Medulla oblongata (tissue), 1 donor: ENCODE data around the gene TMEM263.
A peak's percentile ranks its signal among the peaks of the same experiment; 100 is the strongest.
"Not testable (repeated sequence)": the region's sequence is repeated elsewhere in the genome, so short reads cannot be mapped to it uniquely, and the experiment has no call there.

Source experiments
- DNase-seq: peaks from one replicate; pipeline ENCODE4 v3.0.0-alpha.2; 2015; ENCODE audit errors: extremely low spot score

The TMEM263 gene

DNA sequence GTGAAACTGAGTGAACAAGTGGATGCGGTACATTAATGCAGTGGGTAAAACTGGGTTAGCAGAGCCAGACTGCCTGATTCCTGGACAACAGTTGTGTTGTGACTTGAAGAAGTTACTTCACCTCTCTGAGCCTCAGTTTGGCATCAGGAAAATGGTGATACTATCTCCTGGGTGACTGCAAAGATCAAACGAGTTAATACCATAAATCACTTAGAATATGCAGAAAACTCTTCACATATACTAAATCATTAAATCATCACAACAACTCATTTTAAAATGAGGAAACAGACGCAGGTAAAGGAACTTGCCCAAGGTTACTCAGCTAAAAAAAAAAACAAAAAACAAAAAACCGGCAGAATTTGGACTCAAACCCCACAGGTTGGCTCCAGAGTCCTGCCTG lies 30.4 kb downstream of the TMEM263 start:
- DNase-seq, result no peak

- DNase-seq, result peak; percentile 97
Measured at GRCh38 chr12:106986625-106987389, 31.1 kb downstream of the TMEM263 start, which contains the start of gene MTERF2. Gene MTERF2, minus strand, starts transcription at chr12:106987146. Its CDS starts 8,432 bp downstream, at chr12:106978714.

- no peak for DNase-seq
Measured at GRCh38 chr12:106987846-106988245, 32.1 kb downstream of the TMEM263 start.

DNA sequence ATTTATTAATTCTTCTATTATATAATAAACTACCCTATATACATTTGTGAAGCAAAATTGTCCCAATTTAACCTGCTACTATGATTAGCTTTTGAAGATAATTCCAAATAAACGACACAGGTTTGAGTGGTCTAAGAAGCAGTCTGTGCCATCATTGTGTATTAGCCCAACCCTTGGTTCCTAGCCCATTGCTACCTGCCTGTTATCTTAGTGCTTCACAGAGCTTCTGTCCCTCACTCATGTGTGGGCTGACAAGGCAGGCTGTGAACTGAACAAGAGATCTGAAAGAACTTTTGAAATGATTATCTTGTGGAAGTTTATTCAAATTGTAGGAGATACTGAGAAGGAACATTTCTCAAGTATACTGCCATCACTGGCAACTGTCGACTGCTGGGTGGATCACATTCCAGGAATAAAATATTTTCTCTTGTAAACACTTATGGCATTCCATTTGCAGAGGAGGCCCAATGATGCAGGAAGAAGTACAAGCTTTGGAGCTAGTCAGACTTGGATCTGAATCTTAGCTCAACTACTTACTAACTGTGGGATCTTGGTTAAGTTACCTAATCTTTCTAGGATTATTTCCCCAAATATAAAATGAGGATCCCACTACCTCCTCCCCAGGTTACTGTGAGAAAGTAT lies 39.0 kb downstream of the TMEM263 start:
- no peak for DNase-seq

DNA sequence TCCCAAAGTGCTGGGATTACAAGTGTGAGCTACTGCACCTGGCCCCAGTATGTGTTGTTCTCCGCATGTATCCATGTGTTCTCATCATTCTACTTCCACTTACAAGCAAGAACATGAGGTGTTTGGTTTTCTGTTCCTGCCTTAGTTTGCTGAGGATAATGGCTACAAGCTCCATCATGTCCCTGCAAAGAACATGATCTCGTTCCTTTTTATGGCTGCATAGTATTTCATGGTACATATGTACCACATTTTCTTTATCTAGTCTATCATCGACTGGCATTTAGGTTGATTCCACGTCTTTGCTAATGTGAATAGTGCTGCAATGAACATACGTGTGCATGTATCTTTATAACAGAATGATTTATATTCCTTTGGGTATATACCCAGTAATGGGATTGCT lies 40.4 kb downstream of the TMEM263 start:
- DNase-seq, result not testable (repeated sequence)

- no peak for DNase-seq
Measured at GRCh38 chr12:106997916-106998315, 42.2 kb downstream of the TMEM263 start.

DNA sequence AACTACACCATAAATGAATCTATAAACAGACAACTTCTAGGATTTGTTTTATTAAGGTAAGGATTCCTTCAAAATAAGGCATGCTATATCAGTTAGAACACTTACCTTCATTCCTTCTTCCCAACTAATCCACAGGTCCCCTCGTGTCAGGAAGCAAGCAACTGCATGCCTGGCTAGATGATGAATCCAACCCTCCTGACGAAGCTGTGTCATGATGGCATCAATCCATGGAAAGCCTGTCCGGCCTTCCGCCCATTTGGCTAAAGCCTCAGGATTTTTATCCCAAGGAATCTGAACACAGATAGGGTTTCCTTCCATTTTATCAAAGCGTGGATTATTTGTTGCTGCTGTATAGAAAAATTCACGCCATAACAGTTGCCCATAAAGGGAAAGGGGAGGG lies 43.7 kb downstream of the TMEM263 start:
- DNase-seq, result no peak

DNA sequence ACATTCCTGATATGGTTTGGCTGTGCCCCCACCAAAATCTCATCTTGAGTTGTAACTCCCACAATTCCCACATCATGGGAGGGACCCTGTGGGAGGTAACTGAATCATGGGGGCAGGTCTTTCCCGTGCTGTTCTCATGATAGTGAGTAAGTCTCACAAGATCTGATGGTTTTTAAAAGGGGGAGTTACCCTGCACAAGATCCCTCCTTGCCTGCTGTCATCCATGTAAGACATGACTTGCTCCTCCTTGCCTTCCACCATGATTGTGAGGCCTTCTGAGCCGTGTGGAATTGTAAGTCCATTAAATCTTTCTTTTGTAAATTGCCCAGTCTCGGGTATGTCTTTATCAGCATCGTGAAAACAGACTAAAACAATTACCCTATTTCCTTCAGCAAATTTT lies 47.0 kb downstream of the TMEM263 start:
- not testable (repeated sequence) for DNase-seq

DNA sequence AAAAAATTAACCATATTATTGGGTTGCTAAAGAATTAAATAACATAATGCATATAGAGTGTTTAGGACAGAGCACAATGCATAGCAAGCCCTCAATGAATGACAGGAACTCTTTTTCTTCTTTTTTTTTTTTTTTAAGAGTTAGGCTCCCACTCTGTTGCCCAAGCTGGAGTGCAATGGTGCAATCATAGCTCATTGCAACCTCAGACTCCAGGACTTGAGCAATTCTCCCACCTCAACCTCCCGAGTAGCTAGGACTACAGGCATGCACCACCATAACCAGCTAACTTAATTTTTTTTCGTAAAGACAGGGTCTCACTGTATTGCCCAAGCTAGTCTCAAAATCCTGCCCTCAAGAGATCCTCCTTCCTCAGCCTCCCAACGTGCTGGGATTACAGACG lies 51.7 kb downstream of the TMEM263 start:
- no peak for DNase-seq

DNA sequence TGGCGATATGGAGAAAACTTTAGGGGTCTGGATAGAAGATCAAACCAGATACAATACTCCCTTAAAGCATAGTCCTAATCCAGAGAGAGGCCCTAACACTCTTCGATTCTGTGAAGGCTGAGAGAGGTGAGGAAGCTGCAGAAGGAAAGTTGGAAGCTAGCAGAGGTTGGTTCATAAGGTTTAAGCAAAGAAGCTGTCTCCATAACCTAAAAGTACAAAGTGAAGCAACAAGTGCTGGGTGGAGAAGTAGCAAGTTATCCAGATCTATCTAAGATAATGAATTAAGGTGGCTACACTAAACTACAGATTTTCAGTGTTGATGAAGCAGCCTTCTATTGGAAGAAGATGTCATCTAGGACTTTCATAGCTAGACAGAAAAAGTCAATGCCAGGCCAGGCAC lies 55.8 kb downstream of the TMEM263 start:
- DNase-seq, result no peak

GRCh38 chr12:107012736-107013425 lies 57.2 kb downstream of the TMEM263 start:
- DNase-seq, result no peak

DNA sequence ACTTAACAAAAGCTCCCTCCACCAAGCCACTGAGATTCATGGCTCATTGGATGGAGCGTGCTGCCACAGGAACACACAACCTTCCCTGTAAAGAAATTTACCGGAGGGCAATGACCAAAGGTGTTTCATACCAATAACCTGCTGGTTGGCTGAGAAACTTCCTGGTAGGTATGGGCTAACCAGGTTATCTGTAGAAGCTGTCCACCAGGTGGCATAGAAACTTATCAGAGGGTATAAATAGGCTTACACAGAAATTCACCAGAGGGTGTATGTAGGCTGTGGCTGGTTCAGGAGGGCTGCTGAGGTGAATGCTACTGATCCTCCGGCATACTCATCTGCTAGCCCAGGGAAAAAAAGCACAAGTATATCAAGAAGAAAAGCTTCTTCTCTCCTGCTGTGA lies 58.3 kb downstream of the TMEM263 start:
- no peak for DNase-seq

- DNase-seq, result no peak
Measured at GRCh38 chr12:107017042-107017441, 61.3 kb downstream of the TMEM263 start.

GRCh38 chr12:107019546-107019945 lies 63.8 kb downstream of the TMEM263 start:
- DNase-seq, result no peak
